ENCODE results near the gene CAMK2B.

The CAMK2B gene

DNA sequence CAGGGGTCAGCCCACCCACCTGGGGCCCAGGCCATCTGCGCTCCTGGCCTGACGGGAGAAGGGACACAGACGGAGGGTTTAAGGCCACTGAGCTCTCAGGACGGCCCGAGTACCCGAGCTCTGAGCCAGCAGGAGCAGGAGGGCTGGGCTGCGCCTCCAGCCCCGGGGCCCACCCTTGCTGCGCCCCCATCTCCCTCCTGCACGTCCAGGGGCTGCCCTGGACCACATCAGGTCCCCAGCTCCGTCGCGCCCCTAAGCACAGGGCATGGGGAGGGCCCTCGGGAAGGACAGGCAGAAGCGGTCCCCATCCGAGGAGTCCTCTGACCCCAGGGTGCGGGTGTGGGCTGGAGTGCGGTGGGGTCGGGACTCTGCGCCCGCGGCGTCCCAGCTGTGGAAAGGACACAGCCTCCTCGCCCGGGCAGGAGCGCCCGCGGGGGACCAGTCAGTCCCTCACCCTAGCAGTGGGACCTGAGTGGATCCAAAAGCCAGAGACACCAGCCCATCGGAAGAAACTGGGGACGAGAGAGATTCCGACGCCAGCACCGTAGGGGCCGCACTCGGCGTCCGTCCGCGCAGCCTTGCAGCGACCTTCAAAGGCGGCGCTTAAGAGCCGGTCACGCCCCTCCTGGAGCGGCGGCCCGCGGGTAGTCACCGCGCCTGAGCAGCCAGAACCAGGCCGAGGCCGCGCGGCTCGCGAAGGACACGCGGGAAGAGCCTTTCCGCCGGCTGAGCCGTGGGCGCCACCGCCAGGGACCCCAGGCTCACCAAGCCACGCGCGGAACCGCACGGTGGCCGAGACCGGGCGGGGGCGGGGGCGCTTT is 15.9 kb downstream of the CAMK2B start:
- DNase-seq, result peak in 5 of 56 donors; percentile 19 to 60 (median 40)

DNA sequence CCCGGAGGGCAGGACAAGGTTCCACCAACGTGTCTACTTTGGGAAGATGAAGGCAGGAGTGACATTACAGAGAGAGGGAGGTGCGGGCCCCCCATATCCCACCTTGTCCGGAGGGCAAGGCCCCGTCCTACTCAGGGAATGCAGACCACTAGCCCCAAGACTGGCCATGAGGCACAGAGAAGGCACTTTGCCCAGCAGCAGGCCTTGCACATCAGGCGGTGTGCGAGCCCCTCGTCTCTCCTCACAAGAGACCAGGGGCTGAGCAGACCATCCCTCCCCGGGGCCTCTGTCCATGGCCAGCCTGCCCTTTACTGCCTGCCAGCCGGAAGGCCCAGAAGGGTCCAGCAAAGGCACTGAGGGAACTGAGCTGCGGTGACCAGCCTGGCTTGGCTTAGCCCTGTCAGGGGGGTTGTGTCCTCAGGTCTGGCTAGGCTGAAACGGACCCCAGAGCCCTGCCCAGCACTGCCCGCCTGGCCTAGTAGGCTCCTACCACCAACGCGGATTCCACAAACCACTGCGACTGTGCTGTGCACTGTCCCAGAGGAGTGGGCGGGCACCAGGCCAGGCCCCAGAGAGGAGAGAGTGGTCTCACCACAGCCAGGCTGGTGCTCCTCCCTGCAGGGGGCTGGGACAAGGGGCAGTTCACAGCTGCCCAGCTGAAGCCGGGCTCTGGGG is 16.7 kb downstream of the CAMK2B start:
- DNase-seq, result peak in 1 of 56 donors; percentile 59

DNA sequence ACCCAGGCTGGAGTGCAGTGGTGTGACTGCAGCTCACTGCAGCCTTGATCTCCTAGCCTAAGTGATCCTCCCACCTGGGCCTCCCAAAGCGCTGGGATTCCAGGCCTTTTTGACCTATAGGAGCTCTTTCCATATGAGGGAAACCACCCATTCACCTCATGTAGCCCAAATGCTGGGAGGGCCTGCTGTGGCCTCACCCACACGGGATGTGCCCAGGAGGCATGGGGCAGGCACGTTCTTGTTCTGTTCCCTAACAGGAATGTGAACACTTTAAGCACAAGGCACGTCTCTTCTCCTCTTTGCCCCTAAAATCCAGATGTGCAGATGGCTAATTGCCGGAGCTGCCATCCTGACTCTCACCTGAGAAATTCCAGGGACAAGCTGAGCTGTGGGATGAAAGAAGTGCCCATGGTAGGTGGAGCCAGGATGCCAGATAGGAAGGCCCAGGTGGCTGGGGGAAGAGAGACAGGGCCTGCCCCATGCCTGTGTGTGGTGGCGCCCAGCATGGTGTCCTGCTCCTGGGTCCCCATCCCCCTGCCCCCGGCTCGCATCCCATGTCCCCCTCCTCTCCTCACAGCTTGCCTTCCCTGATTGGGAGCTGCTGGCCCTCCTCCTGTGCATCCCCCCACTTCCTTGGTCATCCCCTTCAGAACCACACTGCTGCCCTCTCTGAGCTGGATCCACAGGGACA is 17.3 kb downstream of the CAMK2B start:
- no peak for DNase-seq

DNA sequence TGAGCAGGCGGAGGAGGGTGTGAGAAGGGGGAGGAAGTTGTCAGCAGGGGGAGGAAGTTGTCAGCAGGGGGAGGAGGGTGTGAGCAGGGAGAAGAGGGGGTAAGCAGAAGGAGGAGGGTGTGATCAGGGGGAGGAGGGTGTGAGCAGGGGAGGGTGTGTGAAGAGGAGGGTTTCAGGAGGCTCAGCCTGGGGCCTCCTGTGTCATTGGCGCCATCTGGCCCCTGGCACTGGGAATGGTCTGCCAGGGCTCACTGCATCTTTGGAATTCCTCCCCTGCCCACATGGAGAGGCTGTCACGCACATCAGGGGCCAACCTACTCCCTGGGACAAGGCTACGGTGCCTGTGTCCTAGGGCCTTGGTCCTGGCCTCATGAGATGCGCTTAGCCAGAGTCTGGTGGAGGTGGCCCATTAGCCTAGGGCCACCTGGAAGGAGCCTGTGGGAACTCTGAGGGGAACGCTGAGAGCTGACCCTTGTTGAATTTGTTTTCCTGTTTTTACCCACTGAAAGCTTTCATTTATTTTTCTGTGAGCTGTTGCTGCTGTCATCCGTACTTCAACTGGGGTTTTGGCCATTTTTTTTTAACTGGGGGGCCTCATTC is 18.0 kb downstream of the CAMK2B start:
- no peak for DNase-seq

GRCh38 chr7:44306606-44307005 is 18.8 kb downstream of the CAMK2B start:
- DNase-seq, result no peak

DNA sequence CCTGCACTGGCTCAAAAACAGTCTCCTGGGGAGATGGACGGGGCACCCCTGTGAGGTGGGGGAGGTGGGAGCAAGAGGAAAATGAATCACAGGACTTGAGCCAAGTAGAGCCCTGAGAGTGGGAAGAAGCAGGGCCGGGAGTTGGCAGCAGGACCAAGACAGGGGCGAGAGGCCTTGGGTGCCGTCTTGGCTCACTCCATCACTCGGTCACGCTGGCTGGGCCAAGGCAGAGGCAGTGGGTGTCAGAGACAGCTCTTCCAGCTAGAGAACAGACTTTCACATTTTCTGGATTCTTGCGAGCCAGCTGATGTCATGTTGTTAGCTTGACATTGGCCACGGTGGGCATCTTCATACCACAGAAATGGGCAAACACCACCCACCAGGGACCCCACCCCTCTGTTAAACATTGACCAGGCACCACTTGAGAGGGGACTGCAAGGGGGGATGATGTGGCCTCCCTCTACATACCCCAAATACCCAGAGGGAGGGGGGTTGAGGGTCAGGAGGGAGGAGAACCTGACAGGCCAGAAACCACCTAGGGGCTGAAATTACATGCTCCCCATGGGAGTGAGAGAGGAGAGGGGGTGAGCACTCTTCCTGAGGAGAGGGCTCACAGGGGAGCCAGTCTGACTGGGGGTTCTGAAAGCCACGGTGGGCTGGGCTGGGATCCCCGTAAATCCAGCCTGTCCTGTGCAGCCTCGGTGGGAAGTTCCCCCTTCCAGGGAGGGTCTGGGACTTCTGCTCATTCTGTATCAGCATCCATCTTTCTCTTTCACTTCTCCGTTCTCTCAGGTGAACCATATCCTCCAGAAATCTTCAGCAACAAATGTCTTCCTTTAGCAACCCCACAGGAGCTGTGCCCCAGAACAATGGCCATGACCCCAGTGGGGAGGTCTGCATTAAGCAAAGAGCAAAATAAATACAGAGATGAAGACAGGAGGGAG is 19.6 kb downstream of the CAMK2B start:
- DNase-seq, result no peak

DNA sequence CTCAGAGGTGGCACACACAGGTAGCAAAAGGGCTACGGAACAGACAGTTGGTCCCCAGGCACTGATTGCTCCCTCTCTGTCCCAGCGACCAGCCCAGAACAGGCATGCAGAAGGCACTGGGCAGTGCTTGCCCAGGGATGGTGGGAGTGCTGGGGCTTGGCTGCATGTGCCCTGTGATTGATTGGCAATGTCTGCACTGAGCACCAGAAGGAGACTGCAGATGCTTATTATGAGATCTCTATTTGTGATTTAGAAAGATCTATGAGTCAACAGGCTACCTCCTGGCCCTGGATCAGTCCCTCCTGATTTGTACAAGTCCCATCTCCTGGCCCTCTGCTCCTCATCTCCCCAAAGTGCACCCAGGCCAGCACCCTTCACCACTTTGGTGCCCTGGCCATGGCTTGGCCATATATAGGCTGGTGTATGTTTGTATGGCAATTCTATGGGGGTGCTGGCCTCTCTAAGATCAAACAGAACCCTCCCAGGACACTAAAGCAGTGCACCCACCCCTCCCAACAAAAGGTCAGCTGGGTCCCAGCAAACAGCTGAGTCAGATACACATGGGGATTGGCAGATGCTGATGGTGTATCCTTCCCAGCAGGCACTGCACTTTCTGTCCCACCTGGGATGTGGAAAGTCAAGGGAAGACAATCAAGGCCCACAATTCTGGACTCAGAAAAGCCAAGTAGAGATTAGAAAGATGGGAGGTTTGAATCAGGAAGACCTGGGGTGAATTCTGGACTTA is 30.9 kb downstream of the CAMK2B start:
- no peak for DNase-seq

- no peak for DNase-seq
These were observed 31.7 kb downstream of the CAMK2B start for GRCh38 chr7:44293561-44294324.

- DNase-seq, result no peak
These were observed 32.4 kb downstream of the CAMK2B start for GRCh38 chr7:44292876-44293560.

- DNase-seq, result no peak
These were observed 33.0 kb downstream of the CAMK2B start for GRCh38 chr7:44292420-44292817.

- DNase-seq, result no peak
These were observed 33.5 kb downstream of the CAMK2B start for GRCh38 chr7:44291733-44292419.

DNA sequence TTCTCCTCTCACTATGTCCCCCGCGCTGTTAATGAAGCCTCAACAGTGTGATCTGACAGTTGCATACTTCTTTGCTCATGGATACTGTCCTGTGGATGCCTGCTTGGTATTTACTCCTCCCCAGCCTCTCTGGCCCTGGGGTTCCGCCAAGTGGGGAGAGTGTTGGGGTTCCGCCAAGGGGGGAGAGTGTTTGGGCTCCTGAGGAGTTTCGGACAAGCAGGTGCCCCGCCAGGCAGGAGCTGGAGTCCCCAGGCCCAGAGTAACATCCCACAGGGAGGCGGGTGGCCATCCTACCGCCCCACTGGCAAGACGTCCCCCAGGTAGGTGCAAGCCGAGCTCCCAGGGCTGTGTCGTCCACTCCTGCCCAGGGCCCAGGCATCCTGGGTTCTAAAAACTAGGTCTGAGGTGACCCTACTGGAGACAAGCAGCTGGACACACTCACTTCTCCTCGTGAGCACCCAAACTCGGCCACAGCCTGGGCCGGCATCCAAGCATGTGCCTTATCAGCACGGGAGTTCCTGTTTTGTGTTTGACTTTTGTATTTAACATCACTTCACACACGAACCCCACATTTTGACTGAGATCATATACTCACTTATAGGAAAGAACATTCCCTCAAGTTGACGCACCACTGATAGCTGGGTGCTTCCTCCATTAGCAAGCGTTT is 34.2 kb downstream of the CAMK2B start:
- DNase-seq, result no peak

DNA sequence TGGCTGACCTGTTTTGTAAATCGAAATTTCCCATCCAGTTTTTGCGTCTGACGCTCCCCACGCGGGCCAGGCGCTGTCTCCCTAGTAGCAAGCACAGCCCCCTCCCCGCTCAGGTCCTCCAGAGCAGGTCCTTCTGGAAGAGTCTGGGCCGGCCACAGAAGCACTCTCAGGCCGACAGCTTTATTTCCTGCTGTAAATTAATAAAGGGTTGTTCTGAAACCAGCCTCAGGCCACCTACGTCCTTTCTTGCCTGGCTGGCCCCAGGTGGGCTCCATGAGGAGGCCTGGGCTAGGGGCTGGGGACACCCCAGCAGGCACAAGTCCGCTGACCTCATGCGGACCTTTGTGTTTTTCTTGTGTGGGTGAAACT is 35.2 kb downstream of the CAMK2B start:
- DNase-seq, result no peak

DNA sequence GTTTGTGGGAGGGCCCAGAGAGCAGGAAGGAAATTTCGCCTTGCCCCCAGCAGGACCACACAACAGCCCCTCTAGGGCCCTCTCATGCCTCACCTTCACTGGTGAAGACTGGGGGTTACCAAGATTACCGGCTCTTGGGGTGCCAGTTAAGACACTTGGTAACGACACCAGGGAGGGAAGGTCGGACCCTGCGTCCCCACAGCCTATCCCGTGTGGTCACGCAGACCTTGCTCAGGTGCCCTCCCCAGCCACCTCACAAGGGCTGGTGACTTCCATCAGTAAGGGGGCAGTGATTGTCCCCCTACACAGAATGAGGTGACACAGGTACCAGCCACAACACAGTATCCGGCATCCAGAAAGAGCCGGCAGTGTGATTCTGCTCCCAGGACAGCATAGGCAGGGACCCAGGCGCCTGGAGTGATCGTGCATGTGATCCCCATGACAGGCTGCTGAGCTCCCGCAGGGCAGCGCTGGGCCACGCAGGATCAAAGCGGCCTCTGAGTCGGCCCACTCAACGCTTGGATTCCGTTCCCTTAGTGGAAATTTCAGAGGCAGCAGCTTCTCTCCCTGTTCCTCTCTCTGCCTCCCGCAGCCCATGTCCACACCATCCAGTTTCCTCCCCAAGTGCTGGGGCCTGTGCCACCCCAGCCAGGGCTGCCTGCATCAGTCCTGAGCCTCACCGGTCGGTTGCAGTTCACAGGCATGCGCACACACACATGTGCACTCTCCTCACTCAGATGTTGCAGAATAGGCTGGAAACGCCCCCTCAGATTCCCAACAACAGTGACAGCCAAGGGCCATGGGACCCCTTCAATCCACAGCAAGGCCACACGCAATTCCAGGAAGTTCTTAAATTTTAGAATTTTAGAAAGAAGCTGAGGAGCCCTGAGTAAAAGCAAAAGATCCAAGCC is 35.8 kb downstream of the CAMK2B start:
- no peak for DNase-seq

DNA sequence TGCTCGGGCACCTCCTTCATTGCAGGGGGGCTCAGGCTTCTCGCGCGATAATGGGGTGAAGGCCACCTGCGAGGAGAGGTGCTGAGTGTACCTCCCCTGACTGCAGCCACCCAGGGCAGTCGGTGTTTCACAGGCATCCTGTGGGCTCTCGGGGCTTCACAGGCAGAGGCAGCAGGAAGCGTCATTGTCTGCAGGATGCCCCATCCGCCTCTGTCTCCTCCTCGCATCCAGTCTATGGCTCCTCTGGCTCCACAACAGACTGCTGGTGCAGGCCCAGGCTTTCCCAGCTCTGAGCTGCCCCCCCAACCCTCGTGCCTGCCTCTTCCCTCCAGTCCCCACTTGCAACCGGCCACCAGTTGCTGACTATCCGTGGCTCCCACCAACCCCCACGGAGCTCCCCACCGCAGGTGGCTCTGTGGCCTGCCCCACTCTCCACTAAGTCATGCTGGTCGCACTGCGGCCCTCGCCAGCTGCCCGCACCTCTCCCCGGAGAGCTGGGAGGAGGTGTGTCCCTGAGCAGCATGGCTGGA is 36.5 kb downstream of the CAMK2B start:
- no peak for DNase-seq

DNA sequence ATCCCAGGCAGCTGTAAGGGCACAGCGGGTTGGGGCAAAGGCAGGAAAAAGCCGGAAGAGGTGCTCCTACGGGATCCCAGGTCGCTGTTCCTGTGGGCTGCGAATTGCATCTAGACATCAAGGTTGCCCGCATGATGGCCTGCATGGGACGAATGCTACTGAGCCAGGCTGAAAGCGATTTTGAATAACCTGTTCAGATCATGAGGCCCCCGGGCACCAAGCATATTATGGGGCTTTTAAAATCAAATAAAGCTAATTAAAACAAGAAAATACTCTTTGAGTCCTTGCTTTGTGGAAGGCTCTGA is 37.1 kb downstream of the CAMK2B start:
- no peak for DNase-seq

Data from nucleus accumbens (tissue), 56 donors.